ENCODE data around the gene EPS8.
"Not testable (repeated sequence)": the region's sequence is repeated elsewhere in the genome, so short reads cannot be mapped to it uniquely, and the experiment has no call there.

EPS8 gene

DNA sequence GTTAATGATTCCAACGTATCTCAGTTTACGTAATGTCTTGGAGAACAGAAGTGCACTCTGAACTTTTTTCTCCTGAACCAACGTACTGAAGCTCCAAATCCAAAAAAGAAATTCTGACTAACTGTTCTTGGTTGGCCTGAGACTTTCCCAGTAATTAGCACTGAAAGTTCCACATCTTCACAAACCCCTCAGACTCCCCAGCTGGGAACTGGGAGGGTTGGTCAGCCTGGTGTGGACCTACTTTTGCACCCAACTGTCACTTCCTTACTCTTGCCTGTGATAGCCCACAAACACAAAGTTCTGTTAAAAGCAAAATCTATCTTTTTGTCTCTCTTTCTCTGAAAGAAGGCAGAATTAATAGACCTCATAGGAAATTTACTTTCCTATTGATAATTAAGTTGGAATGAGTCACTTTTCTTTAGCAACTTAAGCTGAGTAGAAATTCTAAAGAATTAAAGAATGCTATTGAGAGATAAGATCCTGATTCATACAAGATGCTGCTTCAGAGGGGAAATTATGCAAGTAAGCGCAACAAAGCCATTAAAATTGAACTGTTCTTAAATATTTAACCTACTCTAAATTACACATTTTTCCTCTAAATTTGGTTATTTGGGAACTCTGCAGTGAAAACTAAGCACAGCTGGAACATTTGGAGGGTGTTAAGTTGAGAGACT lies 155.0 kb downstream of the EPS8 start:
- DNase-seq, result no peak

- DNase-seq, result no peak
These were observed 156.0 kb downstream of the EPS8 start for GRCh38 chr12:15633201-15633600.

- DNase-seq, result no peak
These were observed 156.5 kb downstream of the EPS8 start for GRCh38 chr12:15632708-15633107.

DNA sequence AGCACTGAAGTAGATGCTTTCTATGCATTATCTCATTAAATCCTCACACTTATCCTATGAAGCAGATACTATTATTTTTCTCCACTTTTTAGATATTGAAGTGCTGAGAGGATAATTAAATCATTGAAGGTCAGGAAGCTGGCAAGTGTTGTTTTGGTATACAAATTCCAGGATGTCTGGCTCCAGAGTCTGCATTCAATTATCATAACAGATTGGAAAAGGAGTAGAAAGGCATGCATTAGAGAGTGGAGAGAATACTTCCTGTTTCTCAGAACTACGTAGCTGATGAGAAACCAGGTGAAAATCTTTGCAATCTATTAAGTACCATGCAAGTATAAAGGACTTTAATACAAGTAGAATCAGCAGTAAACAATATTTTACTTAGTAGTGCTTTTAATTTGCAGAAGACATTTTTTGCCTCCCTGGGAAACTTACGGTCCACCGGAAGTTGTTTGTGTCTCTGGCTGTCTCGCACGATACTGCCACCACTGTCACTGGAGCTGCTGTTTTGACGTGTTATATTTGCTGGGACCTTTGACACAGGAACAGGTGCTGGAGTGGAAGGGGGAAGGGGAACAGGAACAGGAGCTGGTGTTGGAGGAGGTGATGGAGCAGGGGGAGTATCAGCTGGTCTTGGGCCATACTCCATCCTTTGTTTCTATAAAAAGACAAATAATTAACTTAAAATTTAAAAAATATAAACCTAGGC lies 158.0 kb downstream of the EPS8 start:
- DNase-seq, result no peak

DNA sequence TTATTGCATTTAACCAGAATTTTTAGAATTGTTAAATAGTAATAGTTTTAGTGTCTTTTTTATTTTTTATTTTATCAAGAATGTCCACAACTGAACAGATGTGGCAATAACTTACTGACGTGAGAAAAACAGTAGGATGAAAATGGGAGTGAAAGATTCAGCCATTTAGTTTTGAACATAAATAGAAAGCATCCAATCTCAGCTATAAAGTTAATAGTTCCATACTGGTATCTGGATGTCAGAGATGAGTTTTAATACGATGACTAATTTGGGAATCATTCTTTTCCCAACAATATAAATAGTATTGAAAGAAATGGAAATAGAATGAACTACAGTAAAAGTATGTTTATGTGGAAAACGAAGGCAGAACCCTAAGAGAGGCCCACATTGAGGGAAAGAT lies 159.4 kb downstream of the EPS8 start:
- no peak for DNase-seq

DNA sequence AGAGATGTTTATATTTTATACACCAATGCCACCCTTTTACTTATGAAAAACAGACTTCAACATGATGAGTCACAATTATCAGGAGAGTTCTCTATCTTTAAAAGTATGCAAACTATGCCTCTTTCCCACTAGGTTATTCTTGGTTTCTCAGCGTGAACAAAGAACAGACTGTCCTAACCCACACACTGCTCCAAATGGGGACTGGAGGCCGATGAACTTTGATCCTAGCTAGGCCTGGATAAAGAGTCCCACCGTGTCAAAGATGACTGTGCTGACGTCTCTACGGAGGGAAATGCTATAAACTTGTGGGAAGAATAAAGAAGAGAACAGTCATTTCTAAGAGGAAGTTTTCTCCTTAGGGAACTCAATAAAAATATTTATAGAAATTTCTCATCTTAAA lies 160.1 kb downstream of the EPS8 start:
- no peak for DNase-seq

- no peak for DNase-seq
These were observed 160.9 kb downstream of the EPS8 start for GRCh38 chr12:15627995-15628945.

GRCh38 chr12:15625075-15625474 lies 164.1 kb downstream of the EPS8 start:
- DNase-seq, result no peak

DNA sequence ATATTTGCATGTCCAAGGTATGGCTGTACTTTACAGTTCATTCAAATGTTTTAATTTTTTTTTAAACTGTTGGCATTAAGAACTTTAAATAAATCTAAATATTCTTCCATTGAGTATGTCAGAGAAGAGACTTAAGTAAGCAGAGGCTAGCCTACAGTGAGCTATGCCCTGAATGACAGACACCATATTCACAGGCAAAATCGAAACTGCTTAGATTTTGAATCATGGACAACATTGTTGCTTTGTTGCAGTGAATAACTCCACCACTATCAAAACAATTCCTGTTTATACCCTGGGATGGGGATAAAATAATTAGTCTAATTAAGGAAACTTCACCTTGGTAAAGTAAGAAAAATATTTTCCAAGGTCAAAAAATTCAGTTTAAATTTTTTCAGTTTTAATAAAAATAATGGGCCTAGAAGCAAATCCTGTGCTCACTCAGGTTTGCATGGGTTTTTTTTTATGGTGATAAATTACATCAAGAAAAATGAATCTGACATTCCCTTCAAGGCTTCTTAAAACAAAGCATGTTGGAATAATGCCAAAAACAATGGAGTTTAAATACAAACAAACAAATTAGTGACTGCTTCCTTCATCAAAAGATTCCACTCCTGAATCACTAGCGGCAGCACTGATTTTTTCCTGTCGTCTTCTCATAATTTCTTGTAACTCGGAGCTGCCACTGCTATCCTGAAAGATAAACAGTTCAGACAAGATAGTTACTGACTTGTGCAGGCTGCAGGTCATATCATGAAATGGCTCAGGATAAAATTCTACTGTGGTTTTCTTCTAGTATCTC lies 168.2 kb downstream of the EPS8 start:
- no peak for DNase-seq

DNA sequence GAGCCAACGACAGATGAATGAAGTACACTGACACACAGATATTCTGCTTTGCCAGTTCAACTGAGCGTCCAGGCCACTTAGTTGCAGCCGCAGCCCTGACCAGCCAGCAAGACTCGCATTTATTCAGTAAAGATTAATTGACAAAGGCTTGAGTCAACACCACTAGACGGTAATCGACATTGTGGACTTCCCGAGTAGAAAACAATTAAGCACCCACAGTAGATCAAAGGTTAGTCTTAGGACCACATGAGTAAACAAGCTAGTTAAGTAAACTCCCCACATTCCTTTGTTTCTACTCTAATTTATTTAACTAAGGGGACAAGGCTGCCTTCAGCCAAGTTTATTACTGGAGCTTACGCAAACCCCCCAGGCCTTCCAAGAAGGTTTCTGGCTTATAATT lies 172.7 kb downstream of the EPS8 start:
- not testable (repeated sequence) for DNase-seq

- DNase-seq, result no peak
These were observed 175.2 kb downstream of the EPS8 start for GRCh38 chr12:15613981-15614380.

GRCh38 chr12:15608941-15609340 lies 180.2 kb downstream of the EPS8 start:
- no peak for DNase-seq

- DNase-seq, result no peak
These were observed 180.8 kb downstream of the EPS8 start for GRCh38 chr12:15608406-15608805.

GRCh38 chr12:15605881-15606590 lies 183.2 kb downstream of the EPS8 start:
- DNase-seq, result no peak

- no peak for DNase-seq
These were observed 185.6 kb downstream of the EPS8 start for GRCh38 chr12:15603474-15604085.

DNA sequence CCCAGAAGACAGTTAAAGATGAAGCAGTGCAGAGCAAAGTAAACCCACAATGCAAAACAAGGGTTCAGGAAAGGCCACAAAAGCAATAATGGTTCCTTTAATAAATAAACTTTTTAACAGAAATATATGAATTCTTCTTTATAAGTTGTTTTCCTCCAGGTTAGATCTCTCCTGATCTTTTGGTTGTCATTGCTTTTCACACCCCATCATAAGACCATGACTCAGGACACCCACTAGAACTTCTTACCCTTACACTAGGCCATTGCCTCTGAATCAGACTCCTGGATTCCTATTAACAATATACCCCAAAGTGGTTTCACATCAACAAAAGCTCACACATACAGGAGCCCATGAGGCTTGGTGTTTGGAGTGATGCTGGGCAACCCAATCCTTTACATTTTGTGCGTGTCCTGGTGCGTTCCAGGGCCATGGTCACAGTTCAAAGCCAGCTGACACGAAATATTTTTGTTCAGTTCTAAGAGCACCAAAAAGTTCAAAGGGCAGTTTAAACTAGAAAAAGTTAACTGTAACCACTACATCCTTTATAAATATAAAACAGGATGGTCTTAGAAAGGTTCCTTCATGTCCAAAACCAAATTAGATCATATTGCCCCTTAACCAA lies 187.0 kb downstream of the EPS8 start:
- DNase-seq, result no peak

DNA sequence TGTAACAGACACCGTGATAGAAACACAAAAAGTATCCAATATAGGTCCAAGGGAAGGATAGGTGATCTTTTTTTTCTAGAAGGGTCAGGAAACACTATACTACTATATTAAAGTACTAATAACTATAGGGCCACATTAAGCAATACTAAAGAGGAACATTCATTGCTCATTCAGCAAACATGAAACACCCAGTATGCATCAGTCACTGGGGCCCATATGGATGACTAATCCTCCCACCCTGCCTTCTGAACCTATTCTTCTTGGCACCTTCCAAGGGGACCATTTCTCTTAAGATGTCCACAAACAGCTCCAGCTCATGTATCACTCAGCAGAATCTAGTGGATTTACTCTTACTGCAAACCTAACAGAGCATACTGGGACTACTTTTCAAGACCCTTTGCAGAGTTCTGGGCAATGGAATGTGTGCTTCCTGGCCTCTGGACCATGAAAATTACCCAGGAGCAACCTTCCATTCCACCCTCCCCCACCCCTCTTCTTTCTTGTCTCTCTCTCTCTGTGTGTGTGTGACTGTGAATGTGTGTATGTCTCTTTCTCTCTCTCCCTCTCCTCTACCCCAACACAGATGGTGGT lies 187.9 kb downstream of the EPS8 start:
- no peak for DNase-seq

GRCh38 chr12:15600223-15600935 lies 188.8 kb downstream of the EPS8 start:
- DNase-seq, result no peak

DNA sequence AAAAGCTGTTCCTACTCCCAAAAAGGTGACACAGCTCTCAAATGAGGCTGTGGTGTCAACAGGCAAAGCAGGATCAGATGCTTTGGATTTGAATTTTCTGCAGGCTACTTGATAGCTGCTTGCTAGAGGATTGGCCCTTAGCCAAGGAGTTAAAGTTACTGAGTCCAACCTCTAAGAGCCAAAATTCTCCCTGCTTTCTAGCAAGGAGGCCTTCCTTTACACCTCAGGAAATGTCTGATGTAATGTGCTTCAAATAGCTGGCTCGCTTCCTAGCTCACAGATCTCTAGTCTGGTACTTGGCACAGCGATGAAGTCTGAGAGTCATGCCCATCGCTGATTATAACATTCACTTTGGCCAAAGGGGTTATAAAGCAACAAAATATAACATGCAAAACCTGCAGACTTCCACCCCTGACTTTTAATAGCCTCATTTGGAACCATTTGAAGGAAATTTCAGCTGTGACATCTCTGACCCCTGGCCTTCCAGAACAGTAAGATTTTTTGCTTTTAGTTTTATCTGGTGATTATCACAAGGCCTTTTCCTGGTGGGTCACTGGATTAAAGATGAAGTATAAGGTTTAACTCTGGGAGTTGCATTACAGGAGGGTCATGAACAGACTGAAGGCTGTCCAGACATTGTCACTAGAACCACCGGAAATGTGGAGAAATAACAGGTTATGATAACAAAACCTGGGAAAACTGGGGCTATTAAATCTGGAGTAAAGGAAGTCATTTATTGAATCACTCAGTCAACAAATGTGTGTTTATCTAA lies 189.7 kb downstream of the EPS8 start:
- no peak for DNase-seq
